ENCODE measurements around the gene TNS3. TPM values are rescaled to one million over a fixed set of nuclear protein-coding genes. Genes with fewer than 3 reads are reported as not detected.

TNS3 gene
- total RNA-seq, 1 experiment from 2014 or later = 143 TPM

DNA sequence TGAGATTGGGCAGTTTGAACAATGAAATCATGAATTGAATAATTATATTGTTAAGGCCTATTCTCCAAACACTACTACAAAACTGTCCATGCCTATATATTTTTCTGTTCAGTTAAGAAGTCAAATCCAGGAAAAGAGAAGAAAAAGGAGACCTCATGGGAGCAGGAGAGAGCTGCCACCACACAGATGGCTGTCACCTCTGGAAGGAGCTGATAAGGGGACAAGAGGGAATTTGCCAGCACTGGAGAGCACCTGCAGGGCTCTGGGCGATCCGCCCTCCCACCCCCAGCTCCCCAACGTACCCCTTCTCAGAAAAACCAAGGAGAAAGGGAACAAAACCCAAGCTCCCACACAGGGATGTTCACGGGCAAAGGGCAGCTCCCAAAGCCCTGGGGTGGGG is 227.8 kb downstream of the TNS3 start:
- no peak overlapping the region for H3K4me2 ChIP-seq
- H3K27ac ChIP-seq = no peak overlapping the region
- H4K20me1 ChIP-seq (ENCODE audit: insufficient read depth) = peaks cover 100% of the 10 kb centered on the region
- ChIA-PET POLR2A (ENCODE audit: unreplicated experiment) (interaction anchor here (0.7 kb wide), 1 partner anchor 108 kb away, joined by 13 read pairs; no protein-coding TSS in a partner anchor), CTCF (no interaction called here)
- H3K9me3 ChIP-seq (ENCODE audit: insufficient read depth, low read depth) = no peaks in the 10 kb centered on the region
- DNase-seq = no peak
- no peaks in the 10 kb centered on the region for H3K9me2 ChIP-seq (ENCODE audit: insufficient read depth)
- H2AFZ ChIP-seq = no peak overlapping the region
- peaks cover 78% of the 10 kb centered on the region for H3K79me2 ChIP-seq (ENCODE audit: low read depth)
- no peak overlapping the region for H3K4me3 ChIP-seq
- TF ChIP-seq, protein P1, sequence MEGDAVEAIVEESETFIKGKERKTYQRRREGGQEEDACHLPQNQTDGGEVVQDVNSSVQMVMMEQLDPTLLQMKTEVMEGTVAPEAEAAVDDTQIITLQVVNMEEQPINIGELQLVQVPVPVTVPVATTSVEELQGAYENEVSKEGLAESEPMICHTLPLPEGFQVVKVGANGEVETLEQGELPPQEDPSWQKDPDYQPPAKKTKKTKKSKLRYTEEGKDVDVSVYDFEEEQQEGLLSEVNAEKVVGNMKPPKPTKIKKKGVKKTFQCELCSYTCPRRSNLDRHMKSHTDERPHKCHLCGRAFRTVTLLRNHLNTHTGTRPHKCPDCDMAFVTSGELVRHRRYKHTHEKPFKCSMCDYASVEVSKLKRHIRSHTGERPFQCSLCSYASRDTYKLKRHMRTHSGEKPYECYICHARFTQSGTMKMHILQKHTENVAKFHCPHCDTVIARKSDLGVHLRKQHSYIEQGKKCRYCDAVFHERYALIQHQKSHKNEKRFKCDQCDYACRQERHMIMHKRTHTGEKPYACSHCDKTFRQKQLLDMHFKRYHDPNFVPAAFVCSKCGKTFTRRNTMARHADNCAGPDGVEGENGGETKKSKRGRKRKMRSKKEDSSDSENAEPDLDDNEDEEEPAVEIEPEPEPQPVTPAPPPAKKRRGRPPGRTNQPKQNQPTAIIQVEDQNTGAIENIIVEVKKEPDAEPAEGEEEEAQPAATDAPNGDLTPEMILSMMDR (conservative IDR thresholded peaks at IDR 0.05) = no peak
- no peak for TF ChIP-seq EZH2 (IDR thresholded peaks at IDR 0.05; ENCODE audit: low read depth)
- H3K36me3 ChIP-seq (ENCODE audit: low read depth) = peaks cover 30% of the 10 kb centered on the region
- intact Hi-C loops (cut with micrococcal nuclease; ENCODE audit: unreplicated experiment) = no loop called here
- H3F3A ChIP-seq (ENCODE audit: insufficient read depth, low read depth) = peaks cover 30% of the 10 kb centered on the region
- H3K4me1 ChIP-seq (replicated peaks; ENCODE audit: insufficient read depth) = no peaks in the 10 kb centered on the region
- BruUV-seq (replicated peaks) = no TSS peak
- H3K27me3 ChIP-seq (ENCODE audit: insufficient read depth, low read depth) = no peaks in the 10 kb centered on the region

DNA sequence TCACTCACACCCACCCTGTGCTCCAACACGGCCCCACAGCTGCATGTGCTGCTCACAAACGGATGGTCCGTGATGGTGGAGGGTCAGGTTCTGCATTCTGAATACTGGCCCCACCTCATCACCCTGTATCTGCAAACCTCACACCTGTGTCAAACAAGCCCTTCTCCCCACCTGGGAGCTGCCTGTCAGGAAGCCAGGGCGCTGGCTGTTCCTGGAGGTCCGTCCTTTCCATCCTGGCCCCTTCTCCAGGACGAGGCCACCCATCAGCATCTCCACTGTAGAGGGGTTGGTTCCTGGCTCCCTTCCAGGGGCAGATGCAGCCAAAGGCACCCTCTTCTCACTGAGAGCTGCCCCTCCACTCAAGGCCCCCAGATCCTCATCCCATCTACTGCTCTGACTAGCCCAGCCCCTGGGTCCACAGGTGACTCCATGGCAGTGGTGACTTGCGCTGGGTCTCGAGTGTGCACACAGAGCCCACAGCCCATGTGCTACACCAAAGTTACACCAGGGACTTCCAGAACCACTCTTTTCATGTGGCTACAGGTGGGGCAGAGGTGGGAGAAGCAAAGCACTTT is 229.4 kb downstream of the TNS3 start:
- BruUV-seq (replicated peaks) = no TSS peak
- Histone ChIP-seq H3K27ac (no peak overlapping the region), H3K79me2 (ENCODE audit: low read depth) (peaks cover 65% of the 10 kb centered on the region), H3K4me1 (replicated peaks; ENCODE audit: insufficient read depth) (no peaks in the 10 kb centered on the region), H3K36me3 (ENCODE audit: low read depth) (peaks cover 21% of the 10 kb centered on the region), H2AFZ (no peak overlapping the region), H4K20me1 (ENCODE audit: insufficient read depth) (peaks cover 98% of the 10 kb centered on the region), H3F3A (ENCODE audit: insufficient read depth, low read depth) (peaks cover 30% of the 10 kb centered on the region), H3K4me2 (no peak overlapping the region), H3K27me3 (ENCODE audit: insufficient read depth, low read depth) (no peaks in the 10 kb centered on the region), H3K9me3 (ENCODE audit: insufficient read depth, low read depth) (no peaks in the 10 kb centered on the region), H3K9me2 (ENCODE audit: insufficient read depth) (no peaks in the 10 kb centered on the region), H3K4me3 (no peak overlapping the region)
- no peak for TF ChIP-seq EZH2 (IDR thresholded peaks at IDR 0.05; ENCODE audit: low read depth)
- TF ChIP-seq, protein P1 (conservative IDR thresholded peaks at IDR 0.05) = no peak
- ChIA-PET POLR2A (ENCODE audit: unreplicated experiment) (no interaction called here), CTCF (no interaction called here)
- DNase-seq = no peak
- intact Hi-C loops (cut with micrococcal nuclease; ENCODE audit: unreplicated experiment) = no loop called here

DNA sequence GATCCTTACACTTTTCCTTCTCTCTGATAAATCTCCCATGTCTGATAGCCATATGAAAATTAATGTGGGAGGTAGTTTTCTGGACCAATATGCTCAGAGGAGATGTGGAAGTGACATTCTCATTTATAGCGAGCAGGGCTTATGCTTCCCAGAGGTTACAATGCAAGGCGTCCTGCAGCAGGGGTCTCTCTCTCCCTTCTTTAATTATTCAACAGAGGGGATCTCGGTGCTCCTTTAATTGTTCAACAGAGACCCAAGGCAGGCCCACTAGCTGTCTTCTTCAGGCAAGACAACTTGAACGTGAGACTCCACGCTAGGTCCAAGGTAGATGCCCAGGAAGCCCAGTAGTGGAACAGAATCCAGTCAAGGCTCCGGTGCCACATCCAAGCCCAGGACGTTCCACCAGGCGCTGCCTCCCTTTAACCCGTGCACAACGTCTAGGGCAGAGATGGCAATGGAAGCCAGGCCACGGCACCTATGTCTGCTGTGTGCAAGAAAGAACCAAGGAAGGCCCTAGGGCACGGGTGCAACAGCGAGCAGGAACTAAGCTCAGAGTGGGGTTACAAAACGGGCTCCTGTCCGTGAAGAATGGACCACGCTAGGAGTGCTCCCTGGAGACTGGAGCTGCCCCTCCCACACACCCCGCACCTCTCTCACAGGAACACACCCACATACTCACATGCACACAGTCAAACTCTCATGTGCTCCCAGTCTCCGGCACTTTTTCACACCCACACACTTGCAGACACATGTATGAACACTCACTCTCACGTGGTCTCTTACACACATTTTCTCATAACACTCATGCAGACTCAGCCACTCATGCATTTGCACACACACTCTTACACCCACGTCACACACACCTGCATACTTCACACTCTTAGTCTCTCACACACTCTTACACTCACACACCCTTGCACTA is 230.4 kb downstream of the TNS3 start:
- Histone ChIP-seq H3K79me2 (ENCODE audit: low read depth) (peaks cover 55% of the 10 kb centered on the region), H3K9me2 (ENCODE audit: insufficient read depth) (no peaks in the 10 kb centered on the region), H2AFZ (no peak overlapping the region), H3K9me3 (ENCODE audit: insufficient read depth, low read depth) (no peaks in the 10 kb centered on the region), H4K20me1 (ENCODE audit: insufficient read depth) (peaks cover 98% of the 10 kb centered on the region), H3K4me2 (no peak overlapping the region), H3K27me3 (ENCODE audit: insufficient read depth, low read depth) (no peaks in the 10 kb centered on the region), H3K4me3 (no peak overlapping the region), H3K4me1 (replicated peaks; ENCODE audit: insufficient read depth) (no peaks in the 10 kb centered on the region), H3K36me3 (ENCODE audit: low read depth) (peaks cover 21% of the 10 kb centered on the region), H3F3A (ENCODE audit: insufficient read depth, low read depth) (peaks cover 32% of the 10 kb centered on the region), H3K27ac (no peak overlapping the region)
- CTCF ChIA-PET = no interaction called here
- POLR2A ChIA-PET (ENCODE audit: unreplicated experiment) = no interaction called here
- intact Hi-C loops (cut with micrococcal nuclease; ENCODE audit: unreplicated experiment) = no loop called here
- TF ChIP-seq EZH2 (IDR thresholded peaks at IDR 0.05; ENCODE audit: low read depth) = no peak
- TF ChIP-seq, protein P1 (conservative IDR thresholded peaks at IDR 0.05) = no peak
- no TSS peak for BruUV-seq (replicated peaks)
- no peak for DNase-seq
